ENCODE results near the gene WDR33.

- TF ChIP-seq POLR2AphosphoS5 (IDR thresholded peaks at IDR 0.05; ENCODE audit: low read depth, low read length): no peak
- TF ChIP-seq POLR2A (IDR thresholded peaks at IDR 0.05; ENCODE audit: low read depth, low read length): no peak
- TF ChIP-seq TAF1 (IDR thresholded peaks at IDR 0.05; ENCODE audit: low read depth, low read length): no peak
- TF ChIP-seq PAX5 (IDR thresholded peaks at IDR 0.05; ENCODE audit: insufficient read depth, low read length, severe bottlenecking): no peak
Observed at GRCh38 chr2:127818794-127819425, 7.9 kb upstream of the WDR33 start.
